ENCODE measurements around the gene ATP2B2.

The ATP2B2 gene

GRCh38 chr3:10291641-10292040 is 213.7 kb downstream of the ATP2B2 start:
- ATAC-seq, result no peak
- no peak for TF ChIP-seq TCF4 (CRISPR knock-in tag; IDR thresholded peaks at IDR 0.05; ENCODE audit: borderline replicate concordance)
- no peak for TF ChIP-seq ZNF565 (CRISPR knock-in tag; conservative IDR thresholded peaks at IDR 0.05; ENCODE audit: low read depth)
- TF ChIP-seq ZNF70 (CRISPR knock-in tag; IDR thresholded peaks at IDR 0.05), result no peak
- TF ChIP-seq ISL1 (CRISPR knock-in tag; IDR thresholded peaks at IDR 0.05), result no peak
- no peak for TF ChIP-seq TOX (CRISPR knock-in tag; IDR thresholded peaks at IDR 0.05; ENCODE audit: borderline replicate concordance)
- no peak for TF ChIP-seq POU6F1 (CRISPR knock-in tag; IDR thresholded peaks at IDR 0.05; ENCODE audit: borderline replicate concordance, low read depth)
- no peak for TF ChIP-seq PATZ1 (CRISPR knock-in tag; IDR thresholded peaks at IDR 0.05; ENCODE audit: borderline replicate concordance)
- TF ChIP-seq GLIS3 (CRISPR knock-in tag; IDR thresholded peaks at IDR 0.05), result no peak

GRCh38 chr3:10290481-10291176 is 214.8 kb downstream of the ATP2B2 start:
- ATAC-seq, result no peak
- no peak for TF ChIP-seq RARB (CRISPR knock-in tag; IDR thresholded peaks at IDR 0.05)
- TF ChIP-seq PPARA (CRISPR knock-in tag; IDR thresholded peaks at IDR 0.05; ENCODE audit: borderline replicate concordance), result no peak
- TF ChIP-seq CSRNP3 (CRISPR knock-in tag; IDR thresholded peaks at IDR 0.05), result no peak
- TF ChIP-seq BACH2 (CRISPR knock-in tag; IDR thresholded peaks at IDR 0.05; ENCODE audit: borderline replicate concordance), result no peak
- TF ChIP-seq PATZ1 (CRISPR knock-in tag; IDR thresholded peaks at IDR 0.05; ENCODE audit: borderline replicate concordance), result no peak
- TF ChIP-seq ZFP3 (CRISPR knock-in tag; IDR thresholded peaks at IDR 0.05), result no peak

GRCh38 chr3:10289787-10290355 is 215.5 kb downstream of the ATP2B2 start:
- no peak for ATAC-seq
- TF ChIP-seq TSHZ2 (CRISPR knock-in tag; IDR thresholded peaks at IDR 0.05), result no peak
- TF ChIP-seq PATZ1 (CRISPR knock-in tag; IDR thresholded peaks at IDR 0.05; ENCODE audit: borderline replicate concordance), result no peak
- TF ChIP-seq PPARA (CRISPR knock-in tag; IDR thresholded peaks at IDR 0.05; ENCODE audit: borderline replicate concordance), result no peak
- TF ChIP-seq ISL1 (CRISPR knock-in tag; IDR thresholded peaks at IDR 0.05), result no peak
- TF ChIP-seq ZNF8 (CRISPR knock-in tag; IDR thresholded peaks at IDR 0.05), result no peak
- TF ChIP-seq TOX (CRISPR knock-in tag; IDR thresholded peaks at IDR 0.05; ENCODE audit: borderline replicate concordance), result no peak
- TF ChIP-seq ARNTL (CRISPR knock-in tag; IDR thresholded peaks at IDR 0.05; ENCODE audit: borderline replicate concordance, low read depth), result no peak
- TF ChIP-seq ESRRG (CRISPR knock-in tag; IDR thresholded peaks at IDR 0.05), result no peak
- no peak for TF ChIP-seq ZFP30 (CRISPR knock-in tag; IDR thresholded peaks at IDR 0.05)
- no peak for TF ChIP-seq TCF4 (CRISPR knock-in tag; IDR thresholded peaks at IDR 0.05; ENCODE audit: borderline replicate concordance)
- TF ChIP-seq ZFP3 (CRISPR knock-in tag; IDR thresholded peaks at IDR 0.05), result no peak
- TF ChIP-seq RARB (CRISPR knock-in tag; IDR thresholded peaks at IDR 0.05), result no peak
- TF ChIP-seq ZC3H10 (CRISPR knock-in tag; IDR thresholded peaks at IDR 0.05), result no peak
- no peak for TF ChIP-seq CSRNP3 (CRISPR knock-in tag; IDR thresholded peaks at IDR 0.05)
- TF ChIP-seq BACH2 (CRISPR knock-in tag; IDR thresholded peaks at IDR 0.05; ENCODE audit: borderline replicate concordance), result no peak
- TF ChIP-seq ZNF70 (CRISPR knock-in tag; IDR thresholded peaks at IDR 0.05), result no peak

All from SK-N-SH treated with all-trans-retinoic acid at 6 μM for 48 hours (cell line).